Heart left ventricle (tissue), 13 donors: ENCODE data around the gene USH1G.

Source experiments
- POLR2A ChIP-seq, 2 donors: fragments of 450-650 bp; IDR thresholded peaks; one replicate each; pipeline ENCODE4 v1.6.1; 2017; ENCODE audit warnings: antibody characterized with exemption in 2 of 2, mild to moderate bottlenecking in 2 of 2, moderate library complexity in 2 of 2
- TF ChIP-seq, protein P1 (sequence below), 12 donors: fragments of 200-600 bp; sonication (generic) in 4 of 12; IDR thresholded peaks; one replicate each; pipeline versions ENCODE4 v1.5.0 to v1.8.0; 2018 to 2022; ENCODE audit warnings: antibody characterized with exemption in 12 of 12, mild to moderate bottlenecking in 5 of 12
- donor health status: ischemic (EF 13 %, LVEDD 7.1; RV severe dilation, severe dysfunction).
- donor health status: DM: no; HTN: yes; CAD: no.
- donor health status: DM: no; HTN: no; CAD: no.
- donor health status: ischemic (EF 25% LVEDD 6.9; RV normal size, moderate dysfunction).
- donor health status: ischemic (EF 25% LVEDD 5.7; RV mildly dilated, moderate dysfunction).
- donor health status: ischemic (EF 35%, LVEDD 5.7; RV mildly dilated, moderate dysfunction).
- donor health status: nonischemic (EF 11% LVEDD 7.7; RV severe dilation, severe dysfunction).
- donor health status: DM: yes; HTN: yes; CAD: no.
- donor health status: PGD.
- donor health status: ischemic (EF 29% LVEDD 5.4; RV normal size, mild dysfunction).
- donor health status: nonischemic (EF 23%, LVEDD 6.1; RV moderate dilation, normal function).

DNA sequence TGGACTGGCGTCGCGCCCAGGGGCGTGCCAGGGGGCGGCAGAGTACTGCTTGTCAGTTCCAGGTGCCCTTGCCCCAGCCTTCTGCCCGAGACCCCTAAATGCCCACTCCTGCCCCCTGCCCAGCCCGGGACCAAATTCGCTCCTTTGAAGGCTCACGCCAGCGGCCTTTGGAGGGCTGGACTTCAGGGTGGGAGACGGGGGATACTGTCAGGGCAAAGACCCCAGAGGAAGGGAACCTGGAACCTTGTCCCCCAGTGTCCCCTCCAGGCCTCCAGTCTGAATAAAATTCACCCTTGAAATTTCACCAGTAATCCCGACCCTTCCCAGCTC lies 13.4 kb upstream of the USH1G start:
- TF ChIP-seq, protein P1, sequence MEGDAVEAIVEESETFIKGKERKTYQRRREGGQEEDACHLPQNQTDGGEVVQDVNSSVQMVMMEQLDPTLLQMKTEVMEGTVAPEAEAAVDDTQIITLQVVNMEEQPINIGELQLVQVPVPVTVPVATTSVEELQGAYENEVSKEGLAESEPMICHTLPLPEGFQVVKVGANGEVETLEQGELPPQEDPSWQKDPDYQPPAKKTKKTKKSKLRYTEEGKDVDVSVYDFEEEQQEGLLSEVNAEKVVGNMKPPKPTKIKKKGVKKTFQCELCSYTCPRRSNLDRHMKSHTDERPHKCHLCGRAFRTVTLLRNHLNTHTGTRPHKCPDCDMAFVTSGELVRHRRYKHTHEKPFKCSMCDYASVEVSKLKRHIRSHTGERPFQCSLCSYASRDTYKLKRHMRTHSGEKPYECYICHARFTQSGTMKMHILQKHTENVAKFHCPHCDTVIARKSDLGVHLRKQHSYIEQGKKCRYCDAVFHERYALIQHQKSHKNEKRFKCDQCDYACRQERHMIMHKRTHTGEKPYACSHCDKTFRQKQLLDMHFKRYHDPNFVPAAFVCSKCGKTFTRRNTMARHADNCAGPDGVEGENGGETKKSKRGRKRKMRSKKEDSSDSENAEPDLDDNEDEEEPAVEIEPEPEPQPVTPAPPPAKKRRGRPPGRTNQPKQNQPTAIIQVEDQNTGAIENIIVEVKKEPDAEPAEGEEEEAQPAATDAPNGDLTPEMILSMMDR (IDR thresholded peaks at IDR 0.05): no peak
- TF ChIP-seq POLR2A (IDR thresholded peaks at IDR 0.05): no peak
